Psoas muscle (tissue), 8 donors: ENCODE data around the gene EIF3I. TPM values are rescaled to one million over a fixed set of nuclear protein-coding genes. Genes with fewer than 3 reads are reported as not detected.

Source experiments
- ATAC-seq, 4 donors: fragments of 200-7000 bp; cut with Tn5 transposase; one replicate each; pipeline ENCODE4 v1.9.1; 2020; ENCODE audit warnings: moderate library complexity in 3 of 4, mild to moderate bottlenecking in 2 of 4
- DNase-seq, 2 donors: peaks; one replicate each; pipeline ENCODE4 v3.0.0-alpha.2; 2020
- H3K27ac ChIP-seq: fragments of 200-600 bp; one replicate; pipeline ENCODE4 v1.8.0; 2022
- H3K27me3 ChIP-seq, 3 donors: fragments of 200-600 bp in 1 of 3; one replicate each; pipeline versions ENCODE4 v1.6.1 to v1.8.0; 2013 to 2022; ENCODE audit warnings: low read length in 2 of 3, mild to moderate bottlenecking in 2 of 3, moderate library complexity in 1 of 3; ENCODE audit not compliant: insufficient read depth in 3 of 3
- H3K36me3 ChIP-seq, 2 donors: fragments of 200-600 bp in 1 of 2; one replicate each; pipeline versions ENCODE4 v1.6.1 to v1.8.0; 2013 to 2022; ENCODE audit warnings: low read depth in 1 of 2, mild to moderate bottlenecking in 1 of 2, moderate library complexity in 1 of 2; ENCODE audit not compliant: insufficient read depth in 1 of 2
- H3K4me1 ChIP-seq: fragments of 200-600 bp; one replicate; pipeline ENCODE4 v1.8.0; 2022
- H3K4me3 ChIP-seq: fragments of 200-600 bp; one replicate; pipeline ENCODE4 v1.8.0; 2022; ENCODE audit warnings: mild to moderate bottlenecking
- H3K9me3 ChIP-seq: fragments of 200-600 bp; one replicate; pipeline ENCODE4 v1.8.0; 2022
- WGBS, 3 donors: extraction: QIAGEN DNeasy Blood & Tissue Kit; methylation state at CpG; one replicate each; pipeline versions ENCODE4 v1.1.6 to v1.1.7; 2013; 5-methylcytosine and 5-hydroxymethylcytosine counted together
- intact Hi-C, 2 donors: fragments of 100-400 bp; cut with DNase I; formaldehyde crosslinking; loops; one replicate each; pipeline versions ENCODE4 v1.11.0 to v1.14.2; 2022
- polyA plus RNA-seq, 3 donors: library from polyadenylated mRNA; stranded (reverse); fragments of 200-250 nt; gene quantifications; one replicate each; pipeline ENCODE4 v1.2.3, GENCODE V29; 2013
- total RNA-seq, 4 donors: library from RNA; stranded (reverse); fragmentation: NEBNext Ultra II Directional in 2 of 4; extraction: Animal tissue kit (Norgen Biotek cat#: 25700) in 2 of 4; gene quantifications; one replicate each; pipeline versions ENCODE4 v1.2.1 to v1.2.4, GENCODE V29; 2021 to 2023
- TF ChIP-seq, protein P1 (sequence below): fragments of 200-600 bp; IDR thresholded peaks from one replicate; pipeline ENCODE4 v1.8.0; 2022; ENCODE audit warnings: antibody characterized with exemption
- donor health status: healthy with polysubstance abuse.
- donor health status: DM: no; HTN: no; CAD: no; lungs with moderate emphysema.
- donor health status: Bipolar disorder and iron deficiency.
- donor health status: healthy.
- donor health status: DM: yes; HTN: yes; CAD: no.
- donor health status: DM: no; HTN: no; CAD: no.
- donor health status: DM: no; HTN: no; CAD: no.
- donor health status: DM: yes; HTN: yes; CAD: no.

Gene EIF3I
- total and polyA plus RNA-seq, 7 donors, result 174 to 506 (median 238) TPM

DNA sequence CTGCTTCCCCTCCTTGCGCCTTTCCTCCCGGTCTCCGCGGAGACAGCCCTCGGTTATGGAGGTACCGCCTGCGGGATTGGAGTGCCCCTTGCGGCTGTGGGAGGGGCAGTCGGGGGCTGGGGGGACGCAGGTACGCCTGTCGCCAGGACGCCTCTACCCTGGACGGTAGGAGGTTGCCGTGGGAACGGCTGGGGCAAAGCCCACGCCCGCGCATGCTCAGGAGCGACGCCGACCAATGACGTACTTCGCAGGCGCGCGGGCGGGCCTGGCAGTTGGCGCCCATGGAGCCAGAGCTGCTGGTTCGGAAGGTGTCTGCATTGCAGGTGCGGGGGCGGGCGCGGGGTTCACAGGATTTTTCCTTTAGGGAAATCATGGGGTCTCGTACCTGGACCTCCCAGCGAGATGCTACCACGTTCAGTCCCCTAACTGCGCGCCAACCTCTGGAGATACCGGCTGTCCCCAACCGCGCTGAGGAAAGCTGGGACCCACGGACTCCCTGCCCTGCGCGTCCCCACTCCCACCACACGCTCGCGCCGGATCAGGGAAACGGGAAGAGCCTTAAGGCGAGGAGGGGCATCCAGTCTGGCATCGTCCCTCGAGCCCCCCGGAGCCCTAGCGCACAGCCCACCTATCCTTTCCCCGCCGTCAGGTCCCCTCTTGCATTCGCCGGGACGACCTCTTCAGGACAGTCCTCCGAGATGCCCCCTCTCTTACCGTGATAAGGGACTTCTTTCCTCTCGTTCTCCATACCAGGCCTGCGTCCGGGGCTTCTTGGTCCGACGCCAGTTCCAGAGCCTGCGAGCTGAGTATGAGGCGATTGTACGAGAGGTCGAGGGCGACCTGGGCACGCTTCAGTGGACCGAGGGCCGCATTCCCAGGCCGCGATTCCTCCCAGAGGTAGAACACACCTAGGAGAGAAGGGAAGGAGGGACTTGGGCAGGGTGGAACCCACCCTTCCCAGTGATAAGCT is 16.5 kb upstream of the EIF3I start, which contains the start of gene IQCC:
IQCC (plus strand) TSS at position 271 of the 970 bp plus-strand sequence; CDS start at position 282, 11 bp downstream.
- Histone ChIP-seq H3K27ac (peak within 1 kb of the TSS; percentile 53), H3K4me1 (peaks cover 24% of the 10 kb centered on the region), H3K9me3 (no peaks in the 10 kb centered on the region), H3K27me3 (no peaks in the 10 kb centered on the region), H3K36me3 (peaks cover 0 to 10% of the 10 kb centered on the region in 2 donors), H3K4me3 (peak within 1 kb of the TSS; percentile 85)
- ATAC-seq (peak; percentile 75 to 85 (median 78)), DNase-seq (peak; percentile 87 to 93)
- intact Hi-C loops, result no loop called here
- 2% methylated on average over 67 to 77 of the region's 77 CpGs for WGBS, 3 donors
- TF ChIP-seq, protein P1, sequence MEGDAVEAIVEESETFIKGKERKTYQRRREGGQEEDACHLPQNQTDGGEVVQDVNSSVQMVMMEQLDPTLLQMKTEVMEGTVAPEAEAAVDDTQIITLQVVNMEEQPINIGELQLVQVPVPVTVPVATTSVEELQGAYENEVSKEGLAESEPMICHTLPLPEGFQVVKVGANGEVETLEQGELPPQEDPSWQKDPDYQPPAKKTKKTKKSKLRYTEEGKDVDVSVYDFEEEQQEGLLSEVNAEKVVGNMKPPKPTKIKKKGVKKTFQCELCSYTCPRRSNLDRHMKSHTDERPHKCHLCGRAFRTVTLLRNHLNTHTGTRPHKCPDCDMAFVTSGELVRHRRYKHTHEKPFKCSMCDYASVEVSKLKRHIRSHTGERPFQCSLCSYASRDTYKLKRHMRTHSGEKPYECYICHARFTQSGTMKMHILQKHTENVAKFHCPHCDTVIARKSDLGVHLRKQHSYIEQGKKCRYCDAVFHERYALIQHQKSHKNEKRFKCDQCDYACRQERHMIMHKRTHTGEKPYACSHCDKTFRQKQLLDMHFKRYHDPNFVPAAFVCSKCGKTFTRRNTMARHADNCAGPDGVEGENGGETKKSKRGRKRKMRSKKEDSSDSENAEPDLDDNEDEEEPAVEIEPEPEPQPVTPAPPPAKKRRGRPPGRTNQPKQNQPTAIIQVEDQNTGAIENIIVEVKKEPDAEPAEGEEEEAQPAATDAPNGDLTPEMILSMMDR, result no peak

DNA sequence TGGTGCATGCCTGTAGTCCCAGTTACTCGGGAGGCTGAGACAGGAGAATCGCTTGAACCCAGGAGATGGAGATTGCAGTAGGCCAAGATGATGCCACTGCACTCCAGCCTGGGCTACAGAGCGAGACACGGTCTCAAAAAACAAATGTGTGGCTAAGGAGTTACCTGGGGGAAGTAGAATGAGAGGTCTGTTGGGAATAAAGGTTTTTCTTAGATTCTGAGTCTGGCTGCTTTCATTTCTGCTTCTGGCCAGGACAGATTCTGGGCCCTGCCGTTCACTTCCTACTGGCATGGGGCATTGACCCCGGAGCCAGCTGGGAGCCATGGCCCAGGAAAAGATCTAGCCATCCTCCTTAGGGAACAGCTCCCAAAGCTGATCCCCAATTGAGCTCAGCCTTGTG is 13.7 kb upstream of the EIF3I start:
- DNase-seq (no peak), ATAC-seq (no peak)
- H3K4me3 ChIP-seq, result no peak overlapping the region
- peaks cover 0 to 10% of the 10 kb centered on the region in 2 donors for H3K36me3 ChIP-seq
- H3K4me1 ChIP-seq, result peaks cover 13% of the 10 kb centered on the region
- H3K27me3 ChIP-seq, result no peaks in the 10 kb centered on the region
- WGBS, 3 donors, result 72 to 77% (median 75%) methylated on average over 6 of the region's 6 CpGs
- intact Hi-C loops, result no loop called here
- TF ChIP-seq, protein P1, result no peak
- no peak overlapping the region for H3K27ac ChIP-seq
- H3K9me3 ChIP-seq, result no peaks in the 10 kb centered on the region

DNA sequence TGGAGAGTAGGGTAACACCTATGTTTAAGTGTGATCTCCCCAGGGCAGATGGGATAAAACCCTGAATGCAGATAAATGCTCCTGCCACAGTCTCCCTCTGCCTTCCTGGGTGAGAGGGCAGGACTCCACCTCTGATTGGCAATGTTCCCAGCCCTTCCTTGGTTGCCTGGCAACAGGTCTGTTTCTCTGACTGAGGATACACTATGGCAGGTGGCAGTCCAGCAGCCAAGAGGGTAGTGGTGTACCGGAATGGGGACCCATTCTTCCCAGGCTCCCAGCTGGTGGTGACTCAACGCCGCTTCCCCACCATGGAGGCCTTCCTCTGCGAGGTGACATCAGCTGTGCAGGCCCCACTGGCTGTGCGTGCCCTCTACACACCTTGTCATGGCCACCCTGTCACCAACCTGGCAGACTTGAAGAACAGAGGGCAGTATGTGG is 13.3 kb upstream of the EIF3I start, which contains the start of gene DCDC2B:
DCDC2B (plus strand) TSS at position 199 of the 438 bp plus-strand sequence; CDS start at position 204, 5 bp downstream.
- WGBS, 3 donors, result 28 to 41% (median 33%) methylated on average over 5 of the region's 5 CpGs
- DNase-seq, result peak in 1 of 2 donors; percentile 60
- ATAC-seq, result peak; percentile 11 to 65 (median 36)
- H3K4me3 ChIP-seq, result no peak within 1 kb of the TSS
- H3K9me3 ChIP-seq, result no peaks in the 10 kb centered on the region
- intact Hi-C loops, result no loop called here
- H3K4me1 ChIP-seq, result peaks cover 13% of the 10 kb centered on the region
- TF ChIP-seq, protein P1, result no peak
- no peak within 1 kb of the TSS for H3K27ac ChIP-seq
- no peaks in the 10 kb centered on the region for H3K27me3 ChIP-seq
- peaks cover 0 to 8% of the 10 kb centered on the region in 2 donors for H3K36me3 ChIP-seq

DNA sequence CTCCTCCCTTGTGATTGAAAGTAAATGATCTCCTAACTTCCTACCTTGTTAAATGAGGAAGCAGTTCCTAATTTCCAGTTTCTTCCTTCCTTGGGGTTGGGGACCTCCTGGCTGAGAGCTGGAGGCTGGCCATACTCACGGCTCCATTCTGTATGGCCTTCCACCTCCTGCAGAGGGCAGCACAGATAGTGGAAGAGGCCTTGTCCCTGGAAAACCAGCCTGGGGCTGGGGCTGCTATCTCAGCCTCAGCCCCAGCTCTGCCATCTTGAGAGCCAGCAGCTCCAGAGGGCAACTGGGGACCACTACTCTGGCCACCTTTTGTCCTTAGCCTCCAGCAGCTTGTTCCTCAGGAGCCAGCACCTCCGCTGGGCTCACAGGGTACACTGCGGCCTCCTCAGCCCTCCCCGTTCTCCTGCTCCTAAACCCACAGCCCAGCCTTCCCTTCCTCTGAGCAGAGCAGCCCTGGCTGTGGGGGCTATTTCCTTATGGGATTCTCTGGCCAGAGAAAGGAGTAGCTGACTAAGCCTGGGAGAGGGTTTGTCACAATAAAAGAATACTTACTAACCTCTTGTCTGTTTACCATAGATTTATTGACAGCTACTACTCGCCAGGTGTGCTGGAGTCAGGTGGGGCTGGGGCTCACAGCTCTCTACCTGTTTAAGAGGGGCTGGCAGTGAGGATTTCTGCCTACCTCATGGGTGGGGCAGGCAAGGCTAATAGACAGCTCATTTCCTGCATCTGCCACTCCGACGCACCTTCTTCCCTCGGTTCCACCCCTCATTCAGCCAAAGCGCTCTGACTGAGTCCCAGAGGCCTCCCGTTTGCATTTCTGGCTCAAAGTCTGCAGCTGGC is 6.4 kb upstream of the EIF3I start:
- Histone ChIP-seq H3K9me3 (no peaks in the 10 kb centered on the region), H3K4me3 (no peak overlapping the region), H3K4me1 (peaks cover 3% of the 10 kb centered on the region), H3K27me3 (no peaks in the 10 kb centered on the region), H3K27ac (no peak overlapping the region), H3K36me3 (peaks cover 4 to 56% of the 10 kb centered on the region in 2 donors)
- 72 to 76% (median 75%) methylated on average over 10 of the region's 10 CpGs for WGBS, 3 donors
- peak in 1 of 2 donors; percentile 68 for DNase-seq
- peak; percentile 78 to 89 (median 82) for ATAC-seq
- intact Hi-C loops, result loop anchor here (2.0 to 10.0 kb wide), 2 partner anchors 99 to 101 kb away; no protein-coding TSS in a partner anchor
- TF ChIP-seq, protein P1, result peak; percentile 70
